SK-N-SH (cell line): ENCODE results near the gene USP34. TPM values are rescaled to one million over a fixed set of nuclear protein-coding genes. Genes with fewer than 3 reads are reported as not detected.

ENCODE experiments used
- CTCF ChIA-PET: fragments of 300-600, 350-600 bp; formaldehyde crosslinking; extraction: SDS; loops from one replicate; lab custom pipeline; 2021; lab: Yijun Ruan, JAX
- POLR2A ChIA-PET: fragments of 350-600 bp; sonication (Branson Sonifier 250); formaldehyde crosslinking; extraction: SDS; loops from one replicate; lab custom pipeline; 2020; ENCODE audit warnings: antibody characterized with exemption, inconsistent platforms; lab: Yijun Ruan, JAX
- DNase-seq: peaks from one replicate; pipeline ENCODE4 v3.0.0; 2012
- H2AFZ ChIP-seq: fragments of 200-600 bp; sonication (generic); 2 replicates; pipeline ENCODE4 v1.8.1; 2016; ENCODE audit warnings: antibody characterized with exemption, mild to moderate bottlenecking, low read depth
- H3F3A ChIP-seq: fragments of 200-600 bp; sonication (generic); replicated peaks from 2 replicates; pipeline ENCODE3; 2016; ENCODE audit warnings: antibody characterized with exemption, mild to moderate bottlenecking; ENCODE audit not compliant: insufficient read depth
- H3K27ac ChIP-seq, 2 experiments: fragments of 200-500 bp in 1 of 2; fragments of 200-600 bp in 1 of 2; sonication (Bioruptor generic) in 1 of 2; sonication (generic), shearing (Covaris generic) in 1 of 2; 2 replicates each; pipeline versions ENCODE4 v1.5.1 to v1.6.1; 2014 to 2016; ENCODE audit warnings: low read depth in 2 of 2, inconsistent platforms in 1 of 2, low read length in 1 of 2, mild to moderate bottlenecking in 1 of 2, mixed read lengths in 1 of 2
- H3K27me3 ChIP-seq: fragments of 200-600 bp; sonication (generic), shearing (Covaris generic); 2 replicates; pipeline ENCODE4 v1.6.1; 2016; ENCODE audit warnings: mixed run types; ENCODE audit not compliant: insufficient read depth
- H3K36me3 ChIP-seq, 2 experiments: fragments of 200-500 bp in 1 of 2; fragments of 200-600 bp in 1 of 2; sonication (Bioruptor generic) in 1 of 2; sonication (generic) in 1 of 2; replicated peaks in 1 of 2; 2 replicates each; pipeline versions ENCODE3 to v1.5.1; 2014 to 2016; ENCODE audit warnings: low read length in 1 of 2, mild to moderate bottlenecking in 1 of 2; ENCODE audit not compliant: insufficient read depth in 2 of 2, control insufficient read depth in 1 of 2
- H3K4me1 ChIP-seq, 2 experiments: fragments of 200-500 bp in 1 of 2; fragments of 200-600 bp in 1 of 2; sonication (Bioruptor generic) in 1 of 2; sonication (generic), shearing (Covaris generic) in 1 of 2; 2 replicates each; pipeline versions ENCODE4 v1.5.1 to v1.6.1; 2014 to 2016; ENCODE audit warnings: low read depth in 1 of 2, low read length in 1 of 2, mixed run types in 1 of 2; ENCODE audit not compliant: insufficient read depth in 2 of 2, control insufficient read depth in 1 of 2
- H3K4me2 ChIP-seq: fragments of 200-600 bp; sonication (generic), shearing (Covaris generic); 2 replicates; pipeline ENCODE4 v1.6.1; 2017; ENCODE audit warnings: mixed run types
- H3K4me3 ChIP-seq, 2 experiments: fragments of 200-500 bp in 1 of 2; fragments of 200-600 bp in 1 of 2; sonication (Bioruptor generic) in 1 of 2; sonication (generic), shearing (Covaris generic) in 1 of 2; 2 replicates each; pipeline versions ENCODE4 v1.5.1 to v1.8.1; 2014 to 2016; ENCODE audit warnings: low read depth in 2 of 2, inconsistent platforms in 1 of 2, low read length in 1 of 2, mild to moderate bottlenecking in 1 of 2, mixed read lengths in 1 of 2, moderate library complexity in 1 of 2
- H3K79me2 ChIP-seq: fragments of 200-600 bp; sonication (generic); 2 replicates; pipeline ENCODE4 v1.8.1; 2017; ENCODE audit warnings: mild to moderate bottlenecking; ENCODE audit not compliant: insufficient read depth
- H3K9ac ChIP-seq: fragments of 200-600 bp; sonication (generic); 2 replicates; pipeline ENCODE4 v1.6.1; 2017; ENCODE audit warnings: mixed run types
- H3K9me2 ChIP-seq: fragments of 200-600 bp; sonication (generic); 2 replicates; pipeline ENCODE4 v1.6.1; 2017; ENCODE audit warnings: mixed run types
- H3K9me3 ChIP-seq: fragments of 200-600 bp; sonication (generic); 2 replicates; pipeline ENCODE4 v1.6.1; 2017; ENCODE audit warnings: mixed run types, mild to moderate bottlenecking, moderate library complexity
- H4K20me1 ChIP-seq: fragments of 200-600 bp; sonication (generic); 2 replicates; pipeline ENCODE4 v1.6.1; 2017; ENCODE audit warnings: mild to moderate bottlenecking, mixed run types; ENCODE audit not compliant: insufficient read depth
- CHD2 ChIP-seq: fragments of 150-350 bp; IDR thresholded peaks from 2 replicates; pipeline ENCODE4 v1.6.1; 2018; ENCODE audit warnings: low read length; ENCODE audit not compliant: partially characterized antibody
- CTCF ChIP-seq: fragments of 200-600 bp; sonication (generic); IDR thresholded peaks from 2 replicates; pipeline ENCODE4 v1.6.1; 2017; ENCODE audit warnings: antibody characterized with exemption, mild to moderate bottlenecking, moderate library complexity
- FOXM1 ChIP-seq: IDR thresholded peaks from 2 replicates; pipeline ENCODE4 v1.4.0; 2012; ENCODE audit warnings: low read depth, mild to moderate bottlenecking
- IRF3 ChIP-seq: fragments of 150-350 bp; IDR thresholded peaks from 2 replicates; pipeline ENCODE4 v1.6.1; 2016; ENCODE audit warnings: mild to moderate bottlenecking, low read depth, low read length
- MEF2A ChIP-seq: IDR thresholded peaks from 2 replicates; pipeline ENCODE4 v1.4.0; 2012; ENCODE audit warnings: low read depth, borderline replicate concordance
- MXI1 ChIP-seq: IDR thresholded peaks from 2 replicates; pipeline ENCODE4 v1.6.1; 2012; ENCODE audit warnings: mild to moderate bottlenecking, low read depth, low read length, improper control_type of control experiment
- PBX3 ChIP-seq: IDR thresholded peaks from 2 replicates; pipeline ENCODE4; 2012
- POLR2AphosphoS5 ChIP-seq: IDR thresholded peaks from 2 replicates; pipeline ENCODE4 v1.6.1; 2012; ENCODE audit warnings: low read depth, low read length
- REST ChIP-seq: IDR thresholded peaks from 2 replicates; pipeline ENCODE4 v1.6.1; 2012; ENCODE audit warnings: mild to moderate bottlenecking, low read depth, low read length, moderate library complexity
- RFX5 ChIP-seq: IDR thresholded peaks from 2 replicates; pipeline ENCODE4 v1.6.1; 2012; ENCODE audit warnings: mild to moderate bottlenecking, improper control_type of control experiment, low read length
- SIN3A ChIP-seq: IDR thresholded peaks from 2 replicates; pipeline ENCODE4 v1.6.1; 2012; ENCODE audit warnings: low read depth, mild to moderate bottlenecking, low read length, moderate library complexity, borderline replicate concordance
- TCF12 ChIP-seq: IDR thresholded peaks from 2 replicates; pipeline ENCODE4 v1.4.0; 2012
- WGBS: methylation state at CpG from one replicate; pipeline ENCODE4 v1.1.6; 2017; ENCODE audit warnings: low lambda C conversion rate; 5-methylcytosine and 5-hydroxymethylcytosine counted together
- polyA plus RNA-seq, 3 experiments: library from polyadenylated mRNA; depleted of rRNA; stranded (reverse); fragments of >200 nt; gene quantifications; 2 replicates each; pipeline ENCODE4 v1.2.3, GENCODE V29; 2012

Gene USP34
- polyA plus RNA-seq, 1 of the 3 experiments (the other 2 are of a cell fraction), result 31.4 TPM

- peaks cover 72% of the 10 kb centered on the region for H4K20me1 ChIP-seq
- H3K9me2 ChIP-seq, result no peaks in the 10 kb centered on the region
- H3F3A ChIP-seq, result peaks cover 27% of the 10 kb centered on the region
- no peaks in the 10 kb centered on the region for H3K27me3 ChIP-seq
- CTCF ChIA-PET, result no interaction called here
- no peak overlapping the region for H3K4me3 ChIP-seq
- WGBS, result 87% methylated on average over 7 of the region's 7 CpGs
- H3K36me3 ChIP-seq, result peaks cover 5 to 26% of the 10 kb centered on the region in 2 experiments
- H3K27ac ChIP-seq, result no peak overlapping the region
- no peak for DNase-seq
- POLR2A ChIA-PET, result no interaction called here
- no peak overlapping the region for H2AFZ ChIP-seq
- H3K4me2 ChIP-seq, result no peak overlapping the region
- no peak overlapping the region for H3K9ac ChIP-seq
- TF ChIP-seq MEF2A, result no peak
- no peak for TF ChIP-seq CHD2
- no peak for TF ChIP-seq FOXM1
- no peak for TF ChIP-seq PBX3
- TF ChIP-seq POLR2AphosphoS5, result no peak
- TF ChIP-seq IRF3, result no peak
- TF ChIP-seq REST, result no peak
- TF ChIP-seq MXI1, result no peak
- no peak for TF ChIP-seq TCF12
- TF ChIP-seq CTCF, result no peak
- no peak for TF ChIP-seq RFX5
- TF ChIP-seq SIN3A, result no peak
- peaks cover 0 to 23% of the 10 kb centered on the region in 2 experiments; a peak in 1 of 4 replicates for H3K4me1 ChIP-seq
- peaks cover 100% of the 10 kb centered on the region for H3K79me2 ChIP-seq
- H3K9me3 ChIP-seq, result no peaks in the 10 kb centered on the region
Observed at GRCh38 chr2:61463769-61464475, 7.0 kb downstream of the USP34 start.
